ENCODE measurements around the gene DHFR2.

GRCh38 chr3:94043285-94043684 is 19.4 kb downstream of the DHFR2 start:
- TF ChIP-seq SMC3 (IDR thresholded peaks at IDR 0.05; ENCODE audit: borderline replicate concordance, low read length) (no peak), TBL1XR1 (IDR thresholded peaks at IDR 0.05; ENCODE audit: low read depth, low read length) (no peak), YBX1 (IDR thresholded peaks at IDR 0.05) (no peak), ZBTB33 (IDR thresholded peaks at IDR 0.05) (no peak), EP300 (IDR thresholded peaks at IDR 0.05; ENCODE audit: borderline replicate concordance in 1 of 2, control insufficient read depth in 1 of 2, low read depth in 2 of 2, low read length in 2 of 2) (no peak), ATF2 (IDR thresholded peaks at IDR 0.05; ENCODE audit: low read length) (no peak), PAX8 (IDR thresholded peaks at IDR 0.05) (no peak), ZNF274 (IDR thresholded peaks at IDR 0.05; ENCODE audit: insufficient read depth, insufficient read length) (no peak), CTCF (IDR thresholded peaks at IDR 0.05 in 2 of 3, conservative IDR thresholded peaks at IDR 0.05 in 1 of 3; ENCODE audit: control insufficient read depth in 2 of 3, extremely low read depth in 1 of 3, insufficient read depth in 1 of 3, low read depth in 3 of 3, low read length in 3 of 3) (no peak)
